K562 (cell line): Measurements from ENCODE around the gene NLRP6. TPM values are rescaled to one million over a fixed set of nuclear protein-coding genes. Genes with fewer than 3 reads are reported as not detected.
A peak's percentile ranks its signal among the peaks of the same experiment; 100 is the strongest.

Source experiments
- ATF3 ChIP-seq, 2 experiments: fragments of 450-650 bp in 1 of 2; sonication (generic) in 1 of 2; formaldehyde crosslinking in 1 of 2; IDR thresholded peaks in 1 of 2; conservative IDR thresholded peaks in 1 of 2; 2 replicates each; pipeline versions ENCODE4 v1.6.1 to v1.8.1; 2016 to 2023; ENCODE audit warnings: mild to moderate bottlenecking in 2 of 2, moderate library complexity in 2 of 2, inconsistent platforms in 1 of 2, missing genetic modification reagents in 1 of 2
- ELK1 ChIP-seq: sonication (generic); formaldehyde crosslinking; IDR thresholded peaks from 2 replicates; pipeline ENCODE4 v1.8.1; 2022; ENCODE audit warnings: missing genetic modification reagents
- HDAC2 ChIP-seq: fragments of 450-650 bp; IDR thresholded peaks from 2 replicates; pipeline ENCODE4 v1.6.1; 2016; ENCODE audit warnings: mild to moderate bottlenecking
- IRF2 ChIP-seq: sonication (generic); formaldehyde crosslinking; IDR thresholded peaks from 2 replicates; pipeline ENCODE4 v1.8.1; 2022; ENCODE audit warnings: mild to moderate bottlenecking, missing genetic modification reagents
- RBM25 ChIP-seq: fragments of 200-400 bp; formaldehyde crosslinking; IDR thresholded peaks from 2 replicates; pipeline ENCODE4 v1.6.1; 2018; ENCODE audit warnings: low read length, low read depth, moderate library complexity; ENCODE audit not compliant: severe bottlenecking
- ZNF12 ChIP-seq: sonication (generic); formaldehyde crosslinking; IDR thresholded peaks from 2 replicates; pipeline ENCODE4 v1.4.0; 2020; ENCODE audit warnings: mild to moderate bottlenecking, missing genetic modification reagents
- polyA plus RNA-seq, 8 experiments: library from polyadenylated mRNA; depleted of rRNA in 4 of 8; stranded (reverse) in 5 of 8; unstranded in 3 of 8; fragments of >200 nt; fragmentation: Nextera tagmentation in 2 of 8; fragmentation: Illumina TruSeq in 1 of 8; extraction: Ambion mirVana in 2 of 8; extraction: Trizol in 1 of 8; gene quantifications; 2 replicates each; pipeline versions ENCODE4 v1.2.1 to v1.2.3, GENCODE V29; 2011 to 2014; ENCODE audit warnings: inconsistent platforms in 1 of 8, missing spikeins in 1 of 8
- total RNA-seq, 7 experiments: library from RNA; depleted of rRNA in 6 of 7; stranded (reverse); fragments of >200 nt in 6 of 7; fragmentation: Illumina TruSeq in 2 of 7; extraction: Trizol in 2 of 7; gene quantifications; 2 replicates each; pipeline versions ENCODE4 v1.2.1 to v1.2.3, GENCODE V29; 2011 to 2021; ENCODE audit warnings: low replicate concordance in 1 of 7

The NLRP6 gene
- total and polyA plus RNA-seq, 9 of the 15 experiments (the other 6 are each of a cell fraction or from before 2014, with no cell fraction given): 0.03 to 0.18 (median 0.15) TPM; not detected in 5

DNA sequence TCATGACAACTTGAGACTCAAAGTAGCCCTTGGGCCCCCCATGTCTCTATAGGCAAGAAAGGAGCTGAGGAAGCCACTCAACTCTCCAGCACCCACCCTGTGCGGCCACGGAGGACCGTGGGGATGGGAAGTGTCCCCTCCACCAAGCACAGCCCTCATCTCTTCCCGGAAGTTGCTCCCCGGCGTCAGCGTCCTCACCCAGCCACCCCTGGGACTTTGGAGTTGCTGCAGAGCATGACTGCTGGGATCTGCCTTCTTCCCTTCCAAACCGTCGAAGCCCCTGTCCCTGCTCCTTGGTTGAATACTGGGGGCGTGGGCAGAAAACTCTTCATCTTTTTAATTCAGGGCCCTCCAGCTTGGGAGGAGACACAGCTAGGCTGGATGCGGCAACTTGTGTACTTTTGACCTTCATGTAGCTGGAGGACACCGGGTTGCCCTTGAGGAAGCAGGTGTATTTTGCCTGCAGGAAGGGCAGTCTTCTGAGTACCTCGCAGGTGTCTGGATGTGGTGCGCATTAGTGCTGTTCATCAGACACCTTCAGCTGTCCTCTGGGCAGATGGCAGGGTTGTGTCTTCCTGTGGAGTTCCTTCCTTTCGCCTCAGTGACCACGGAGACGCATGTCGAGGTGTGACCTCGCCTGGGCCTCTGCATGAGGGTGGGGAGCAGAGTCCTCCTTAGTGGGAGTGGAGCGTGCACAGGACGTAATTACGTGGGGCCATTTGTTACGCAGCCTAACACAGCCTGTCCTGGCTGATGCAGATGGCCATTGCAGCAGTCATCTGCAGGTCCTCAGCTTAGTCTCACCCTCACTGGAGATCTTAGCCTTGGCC is 54.7 kb downstream of the NLRP6 start (continued):
- TF ChIP-seq ELK1 (CRISPR knock-in tag) (0 out of 2 replicates have a peak, but pooled peaks have one; percentile 57), ATF3 (IDR thresholded peaks at IDR 0.05) (no peak), ATF3 (CRISPR knock-in tag; conservative IDR thresholded peaks at IDR 0.05) (no peak), IRF2 (0 out of 2 replicates have a peak, but pooled peaks have one; percentile 45), RBM25 (peak; percentile 82), HDAC2 (peak; percentile 55; the same call in 1 of the 2 replicates), ZNF12 (peak; percentile 64; the same call in 1 of the 2 replicates)
